CD4-positive, alpha-beta T cell (primary cell): ENCODE data around the gene TOGARAM2. TPM values are rescaled to one million over a fixed set of nuclear protein-coding genes. Genes with fewer than 3 reads are reported as not detected.

Source experiments
- ATAC-seq: fragments of 200-7000 bp; cut with Tn5 transposase; one replicate; pipeline ENCODE4 v1.10.0; 2022; ENCODE audit warnings: mild to moderate bottlenecking; ENCODE audit not compliant: poor library complexity
- CTCF ChIA-PET: fragments of 350-600 bp; sonication (Branson Sonifier 250); formaldehyde crosslinking; loops from one replicate; lab custom pipeline; 2021; ENCODE audit warnings: antibody characterized with exemption, inconsistent platforms; lab: Charles Lee
- POLR2A ChIA-PET: fragments of 350-600 bp; sonication (Branson Sonifier 250); formaldehyde crosslinking; loops from one replicate; lab custom pipeline; 2021; ENCODE audit warnings: antibody characterized with exemption, inconsistent platforms; lab: Charles Lee
- DNase-seq, 14 experiments: peaks; one replicate each; pipeline ENCODE4 v3.0.0-alpha.2; 2013 to 2020; ENCODE audit warnings: mixed read lengths in 2 of 14
- H3K27ac ChIP-seq, 2 donors: one replicate each; pipeline versions ENCODE4 v1.5.1 to v1.7.0; 2013; ENCODE audit warnings: low read length in 2 of 2, low read depth in 1 of 2, mild to moderate bottlenecking in 1 of 2
- H3K27me3 ChIP-seq, 2 experiments: 1 replicate in 1 of 2; 2 replicates in 1 of 2; pipeline versions ENCODE4 v1.6.1 to v1.7.0; 2013; ENCODE audit warnings: low read length in 2 of 2, control low read depth in 1 of 2, mild to moderate bottlenecking in 1 of 2, moderate library complexity in 1 of 2; ENCODE audit not compliant: insufficient read depth in 2 of 2, control insufficient read depth in 1 of 2
- H3K36me3 ChIP-seq: one replicate; pipeline ENCODE4 v1.6.1; 2013; ENCODE audit warnings: low read length, control low read depth; ENCODE audit not compliant: insufficient read depth
- H3K4me1 ChIP-seq: one replicate; pipeline ENCODE4 v1.6.1; 2013; ENCODE audit warnings: low read length, control low read depth; ENCODE audit not compliant: insufficient read depth
- H3K4me3 ChIP-seq: one replicate; pipeline ENCODE4 v1.5.1; 2013; ENCODE audit warnings: mild to moderate bottlenecking, low read length, moderate library complexity
- H3K9me3 ChIP-seq, 2 experiments: 1 replicate in 1 of 2; 2 replicates in 1 of 2; pipeline versions ENCODE4 v1.6.1 to v1.7.0; 2013; ENCODE audit warnings: low read length in 2 of 2, mild to moderate bottlenecking in 2 of 2, control low read depth in 1 of 2, moderate library complexity in 1 of 2; ENCODE audit not compliant: control insufficient read depth in 1 of 2, insufficient read depth in 1 of 2
- H3K27ac Mint-ChIP-seq: one replicate; pipeline ENCODE4 v1.8.0; 2020; ENCODE audit warnings: mixed read lengths
- H3K27me3 Mint-ChIP-seq: one replicate; pipeline ENCODE4 v1.8.0; 2021; ENCODE audit warnings: mixed read lengths
- H3K36me3 Mint-ChIP-seq: one replicate; pipeline ENCODE4 v1.8.0; 2021; ENCODE audit warnings: low read depth, mixed read lengths
- H3K4me1 Mint-ChIP-seq: one replicate; pipeline ENCODE4 v1.8.0; 2021; ENCODE audit warnings: low read depth, mixed read lengths
- H3K4me3 Mint-ChIP-seq: one replicate; pipeline ENCODE4 v1.8.0; 2020; ENCODE audit warnings: mild to moderate bottlenecking, mixed read lengths
- H3K9me3 Mint-ChIP-seq: one replicate; pipeline ENCODE4 v1.8.0; 2020; ENCODE audit warnings: mixed read lengths
- intact Hi-C, 2 experiments: fragments of 100-400 bp; cut with DNase I in 1 of 2; cut with micrococcal nuclease in 1 of 2; formaldehyde crosslinking; loops; one replicate each; pipeline versions ENCODE4 v1.15.1 to v1.9.0; 2023 to 2025; cut with DNase I, micrococcal nuclease
- total RNA-seq, 174 experiments: library from RNA in 2 of 174; stranded (reverse) in 2 of 174; gene quantifications; one replicate each; pipeline ENCODE4 v1.2.3 and lab custom pipeline; 2021 to 2026
- TF ChIP-seq, protein P1 (sequence below): fragments of 200-600 bp; IDR thresholded peaks from one replicate; pipeline ENCODE4 v1.8.0; 2022; ENCODE audit warnings: antibody characterized with exemption, mild to moderate bottlenecking

TOGARAM2 gene
- total RNA-seq, 2 experiments from 2014 or later = 2.0 to 2.3 TPM

DNA sequence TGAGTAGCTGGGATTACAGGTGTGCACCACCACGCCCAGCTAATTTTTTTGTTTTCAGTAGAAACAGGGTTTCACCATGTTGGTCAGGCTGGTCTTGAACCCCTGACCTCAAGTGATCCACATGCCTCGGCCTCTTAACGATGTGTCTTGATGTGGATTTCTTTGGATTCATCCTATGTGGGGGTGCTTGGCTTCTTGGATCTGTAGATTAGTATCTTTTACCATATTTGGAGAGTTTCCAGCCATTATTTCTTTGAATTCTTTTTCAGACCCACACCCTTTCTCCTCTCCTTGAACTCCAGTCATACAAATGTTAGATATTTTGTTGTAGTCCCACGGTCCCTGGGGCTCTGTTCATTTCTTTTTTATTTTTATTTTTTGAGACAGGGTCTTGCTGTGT lies 6.8 kb upstream of the TOGARAM2 start:
- Histone ChIP-seq H3K27ac (no peak overlapping the region), H3K9me3 (no peaks in the 10 kb centered on the region), H3K4me3 (no peak overlapping the region), H3K27me3 (no peaks in the 10 kb centered on the region), H3K4me1 (peaks cover 8% of the 10 kb centered on the region), H3K36me3 (no peaks in the 10 kb centered on the region)
- DNase-seq = no peak
- no peak for ATAC-seq
- Mint-ChIP-seq H3K4me1 (peaks cover 8% of the 10 kb centered on the region), H3K9me3 (no peaks in the 10 kb centered on the region), H3K36me3 (no peaks in the 10 kb centered on the region), H3K27me3 (no peaks in the 10 kb centered on the region), H3K27ac (no peak overlapping the region), H3K4me3 (no peak overlapping the region)
- CTCF ChIA-PET = no interaction called here
- intact Hi-C loops = no loop called here
- TF ChIP-seq, protein P1, sequence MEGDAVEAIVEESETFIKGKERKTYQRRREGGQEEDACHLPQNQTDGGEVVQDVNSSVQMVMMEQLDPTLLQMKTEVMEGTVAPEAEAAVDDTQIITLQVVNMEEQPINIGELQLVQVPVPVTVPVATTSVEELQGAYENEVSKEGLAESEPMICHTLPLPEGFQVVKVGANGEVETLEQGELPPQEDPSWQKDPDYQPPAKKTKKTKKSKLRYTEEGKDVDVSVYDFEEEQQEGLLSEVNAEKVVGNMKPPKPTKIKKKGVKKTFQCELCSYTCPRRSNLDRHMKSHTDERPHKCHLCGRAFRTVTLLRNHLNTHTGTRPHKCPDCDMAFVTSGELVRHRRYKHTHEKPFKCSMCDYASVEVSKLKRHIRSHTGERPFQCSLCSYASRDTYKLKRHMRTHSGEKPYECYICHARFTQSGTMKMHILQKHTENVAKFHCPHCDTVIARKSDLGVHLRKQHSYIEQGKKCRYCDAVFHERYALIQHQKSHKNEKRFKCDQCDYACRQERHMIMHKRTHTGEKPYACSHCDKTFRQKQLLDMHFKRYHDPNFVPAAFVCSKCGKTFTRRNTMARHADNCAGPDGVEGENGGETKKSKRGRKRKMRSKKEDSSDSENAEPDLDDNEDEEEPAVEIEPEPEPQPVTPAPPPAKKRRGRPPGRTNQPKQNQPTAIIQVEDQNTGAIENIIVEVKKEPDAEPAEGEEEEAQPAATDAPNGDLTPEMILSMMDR = no peak
- POLR2A ChIA-PET = interaction anchor here (0.7 kb wide), 1 partner anchor 142 kb away, joined by 3 read pairs; no protein-coding TSS in a partner anchor

DNA sequence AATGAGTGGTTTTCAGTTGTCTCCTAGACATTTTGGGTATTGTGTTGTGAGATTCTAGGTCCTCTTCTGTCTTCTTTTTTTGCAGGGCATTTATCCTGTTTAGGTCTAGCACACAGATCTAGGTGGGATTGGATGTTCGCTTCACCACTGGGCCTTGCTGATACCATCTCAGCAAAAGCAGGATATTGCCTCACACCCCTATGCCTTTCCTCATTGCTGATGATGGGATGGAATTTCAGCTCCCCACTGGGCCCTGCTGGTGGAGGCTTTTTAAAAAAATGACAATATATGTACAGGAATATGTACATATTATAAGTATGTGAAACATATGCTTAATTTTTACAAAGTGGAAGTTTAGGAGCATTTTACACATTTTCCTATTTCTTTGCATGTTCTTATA lies 5.4 kb upstream of the TOGARAM2 start:
- Mint-ChIP-seq H3K9me3 (no peaks in the 10 kb centered on the region), H3K4me1 (peaks cover 8% of the 10 kb centered on the region), H3K36me3 (no peaks in the 10 kb centered on the region), H3K4me3 (no peak overlapping the region), H3K27me3 (no peaks in the 10 kb centered on the region), H3K27ac (no peak overlapping the region)
- no peak for DNase-seq
- H3K36me3 ChIP-seq = no peaks in the 10 kb centered on the region
- ChIA-PET CTCF (no interaction called here), POLR2A (no interaction called here)
- intact Hi-C loops = no loop called here
- H3K4me1 ChIP-seq = peaks cover 8% of the 10 kb centered on the region
- no peak for ATAC-seq
- TF ChIP-seq, protein P1 = no peak
- H3K4me3 ChIP-seq = no peak overlapping the region
- H3K27me3 ChIP-seq = no peaks in the 10 kb centered on the region
- no peaks in the 10 kb centered on the region for H3K9me3 ChIP-seq
- no peak overlapping the region for H3K27ac ChIP-seq

DNA sequence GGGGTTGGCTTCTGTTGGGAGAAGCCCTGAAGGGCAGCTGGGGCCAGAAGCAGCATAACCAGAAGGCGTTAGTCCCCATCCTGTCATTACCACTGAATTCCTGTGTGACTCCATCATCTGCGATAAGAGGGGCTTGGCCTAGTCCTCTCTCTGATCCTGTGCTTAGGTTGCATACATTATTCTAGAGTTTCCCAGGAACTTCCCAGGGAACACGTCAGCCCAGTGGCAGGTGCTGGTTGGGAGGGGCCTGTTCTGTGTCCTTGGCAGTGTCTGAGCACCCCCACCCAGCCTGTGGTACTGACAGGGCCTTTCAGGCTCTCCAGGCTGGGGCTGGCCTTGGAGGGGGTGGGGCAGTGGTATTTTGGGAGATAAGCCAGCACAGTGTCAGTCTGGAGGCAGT lies 4.5 kb upstream of the TOGARAM2 start:
- CTCF ChIA-PET = no interaction called here
- Mint-ChIP-seq H3K4me3 (no peak overlapping the region), H3K27ac (no peak overlapping the region), H3K36me3 (no peaks in the 10 kb centered on the region), H3K9me3 (no peaks in the 10 kb centered on the region), H3K4me1 (peaks cover 8% of the 10 kb centered on the region), H3K27me3 (no peaks in the 10 kb centered on the region)
- POLR2A ChIA-PET = no interaction called here
- Histone ChIP-seq H3K27ac (no peak overlapping the region), H3K4me1 (peaks cover 8% of the 10 kb centered on the region), H3K36me3 (no peaks in the 10 kb centered on the region), H3K9me3 (no peaks in the 10 kb centered on the region), H3K4me3 (no peak overlapping the region), H3K27me3 (no peaks in the 10 kb centered on the region)
- no peak for DNase-seq
- intact Hi-C loops = no loop called here
- TF ChIP-seq, protein P1 = no peak
- no peak for ATAC-seq
